Activated CD4-positive, CD25-positive, alpha-beta regulatory T cell (primary cell): ENCODE results near the gene FBN2.
"Not testable (repeated sequence)": the region's sequence is repeated elsewhere in the genome, so short reads cannot be mapped to it uniquely, and the experiment has no call there.

ENCODE experiments used
- DNase-seq, 4 experiments: peaks; one replicate each; lab custom pipeline; 2025; lab: John Stamatoyannopoulos, UW

Gene FBN2

GRCh38 chr5:128478386-128479368 is 59.4 kb downstream of the FBN2 start:
- no peak for DNase-seq

- no peak for DNase-seq
Measured at GRCh38 chr5:128477944-128478343, 60.1 kb downstream of the FBN2 start.

- no peak for DNase-seq
Measured at GRCh38 chr5:128475693-128476092, 62.4 kb downstream of the FBN2 start.

GRCh38 chr5:128472919-128473318 is 65.1 kb downstream of the FBN2 start:
- DNase-seq, result no peak

- no peak for DNase-seq
Measured at GRCh38 chr5:128472036-128472435, 66.0 kb downstream of the FBN2 start.

- no peak for DNase-seq
Measured at GRCh38 chr5:128470663-128471062, 67.4 kb downstream of the FBN2 start.

GRCh38 chr5:128469912-128470311 is 68.1 kb downstream of the FBN2 start:
- DNase-seq, result no peak

- DNase-seq, result no peak
Measured at GRCh38 chr5:128466980-128467379, 71.1 kb downstream of the FBN2 start.

GRCh38 chr5:128466554-128466953 is 71.5 kb downstream of the FBN2 start:
- DNase-seq, result no peak

- DNase-seq, result no peak
Measured at GRCh38 chr5:128464596-128464995, 73.4 kb downstream of the FBN2 start.

- DNase-seq, result no peak
Measured at GRCh38 chr5:128462330-128462729, 75.7 kb downstream of the FBN2 start.

GRCh38 chr5:128457147-128457915 is 80.7 kb downstream of the FBN2 start:
- DNase-seq, result not testable (repeated sequence)

GRCh38 chr5:128455841-128456361 is 82.1 kb downstream of the FBN2 start:
- DNase-seq, result no peak

- no peak for DNase-seq
Measured at GRCh38 chr5:128453121-128453520, 84.9 kb downstream of the FBN2 start.

GRCh38 chr5:128447224-128447623 is 90.8 kb downstream of the FBN2 start:
- not testable (repeated sequence) for DNase-seq

- no peak for DNase-seq
Measured at GRCh38 chr5:128441941-128442350, 96.1 kb downstream of the FBN2 start.

GRCh38 chr5:128441165-128441564 is 96.9 kb downstream of the FBN2 start:
- no peak for DNase-seq

- no peak for DNase-seq
Measured at GRCh38 chr5:128436749-128437188, 101.3 kb downstream of the FBN2 start.

- no peak for DNase-seq
Measured at GRCh38 chr5:128435861-128436260, 102.2 kb downstream of the FBN2 start.

- DNase-seq, result no peak
Measured at GRCh38 chr5:128434993-128435392, 103.1 kb downstream of the FBN2 start.

GRCh38 chr5:128432913-128433440 is 105.1 kb downstream of the FBN2 start:
- no peak for DNase-seq

GRCh38 chr5:128427921-128428320 is 110.1 kb downstream of the FBN2 start:
- DNase-seq, result no peak
